ENCODE data around the gene CRYBG3.

CRYBG3 gene

GRCh38 chr3:97981886-97982285 lies 160.1 kb downstream of the CRYBG3 start:
- TF ChIP-seq POLR2A (IDR thresholded peaks at IDR 0.05; ENCODE audit: extremely low read depth, insufficient read length) (no peak), MYC (IDR thresholded peaks at IDR 0.05; ENCODE audit: low read depth, low read length) (no peak), MAX (IDR thresholded peaks at IDR 0.05; ENCODE audit: low read depth, low read length) (no peak), CTCF (IDR thresholded peaks at IDR 0.05; ENCODE audit: low read depth, low read length) (no peak)

GRCh38 chr3:97983933-97984491 lies 162.2 kb downstream of the CRYBG3 start:
- no peak overlapping the region for H3K4me3 ChIP-seq (ENCODE audit: low read depth, low read length)
- no peak for DNase-seq (ENCODE audit: low read depth)
- TF ChIP-seq CTCF (IDR thresholded peaks at IDR 0.05; ENCODE audit: low read depth, low read length), result no peak
- no peak for TF ChIP-seq POLR2A (IDR thresholded peaks at IDR 0.05; ENCODE audit: extremely low read depth, insufficient read length)
- TF ChIP-seq MAX (IDR thresholded peaks at IDR 0.05; ENCODE audit: low read depth, low read length), result no peak
- TF ChIP-seq MYC (IDR thresholded peaks at IDR 0.05; ENCODE audit: low read depth, low read length), result no peak

More at GRCh38 chr3:97981886-97982285, 160.1 kb downstream of the CRYBG3 start:
- DNase-seq (ENCODE audit: low read depth), result no peak
- H3K4me3 ChIP-seq (ENCODE audit: low read depth, low read length), result no peak overlapping the region

- no peak for TF ChIP-seq MYC (IDR thresholded peaks at IDR 0.05; ENCODE audit: low read depth, low read length)
- TF ChIP-seq MAX (IDR thresholded peaks at IDR 0.05; ENCODE audit: low read depth, low read length), result no peak
- TF ChIP-seq POLR2A (IDR thresholded peaks at IDR 0.05; ENCODE audit: extremely low read depth, insufficient read length), result no peak
- TF ChIP-seq CTCF (IDR thresholded peaks at IDR 0.05; ENCODE audit: low read depth, low read length), result no peak
- no peak overlapping the region for H3K4me3 ChIP-seq (ENCODE audit: low read depth, low read length)
- DNase-seq (ENCODE audit: low read depth), result no peak
These were observed 165.5 kb downstream of the CRYBG3 start for GRCh38 chr3:97987306-97987705.

- DNase-seq (ENCODE audit: low read depth), result no peak
- H3K4me3 ChIP-seq (ENCODE audit: low read depth, low read length), result no peak overlapping the region
- no peak for TF ChIP-seq POLR2A (IDR thresholded peaks at IDR 0.05; ENCODE audit: extremely low read depth, insufficient read length)
- no peak for TF ChIP-seq MYC (IDR thresholded peaks at IDR 0.05; ENCODE audit: low read depth, low read length)
- TF ChIP-seq MAX (IDR thresholded peaks at IDR 0.05; ENCODE audit: low read depth, low read length), result no peak
- TF ChIP-seq CTCF (IDR thresholded peaks at IDR 0.05; ENCODE audit: low read depth, low read length), result no peak
These were observed 167.2 kb downstream of the CRYBG3 start for GRCh38 chr3:97988784-97989568.

GRCh38 chr3:97990624-97991292 lies 168.9 kb downstream of the CRYBG3 start:
- TF ChIP-seq POLR2A (IDR thresholded peaks at IDR 0.05; ENCODE audit: extremely low read depth, insufficient read length) (no peak), CTCF (IDR thresholded peaks at IDR 0.05; ENCODE audit: low read depth, low read length) (no peak), MAX (IDR thresholded peaks at IDR 0.05; ENCODE audit: low read depth, low read length) (no peak), MYC (IDR thresholded peaks at IDR 0.05; ENCODE audit: low read depth, low read length) (no peak)
- DNase-seq (ENCODE audit: low read depth), result no peak
- no peak overlapping the region for H3K4me3 ChIP-seq (ENCODE audit: low read depth, low read length)
